Hepatocyte (in vitro differentiated cells): Measurements from ENCODE around the gene TXLNA.

Experiments used
- EZH2 ChIP-seq: fragments of 200-600 bp; sonication (generic); IDR thresholded peaks from 2 replicates; pipeline ENCODE4 v1.6.1; 2016; ENCODE audit warnings: antibody characterized with exemption, mild to moderate bottlenecking, borderline replicate concordance
- EZH2phosphoT487 ChIP-seq: fragments of 200-600 bp; sonication (generic); IDR thresholded peaks from one replicate; pipeline ENCODE4 v1.6.1; 2018; ENCODE audit warnings: antibody characterized with exemption, mild to moderate bottlenecking, low read depth, moderate library complexity; ENCODE audit not compliant: unreplicated experiment, severe bottlenecking
- TF ChIP-seq, protein P1 (sequence below): fragments of 200-600 bp; sonication (generic); IDR thresholded peaks from 2 replicates; pipeline ENCODE4 v1.5.1; 2016; ENCODE audit warnings: antibody characterized with exemption, mild to moderate bottlenecking; ENCODE audit not compliant: poor library complexity

GRCh38 chr1:32240140-32240951 lies 60.9 kb downstream of the TXLNA start:
- TF ChIP-seq, protein P1, sequence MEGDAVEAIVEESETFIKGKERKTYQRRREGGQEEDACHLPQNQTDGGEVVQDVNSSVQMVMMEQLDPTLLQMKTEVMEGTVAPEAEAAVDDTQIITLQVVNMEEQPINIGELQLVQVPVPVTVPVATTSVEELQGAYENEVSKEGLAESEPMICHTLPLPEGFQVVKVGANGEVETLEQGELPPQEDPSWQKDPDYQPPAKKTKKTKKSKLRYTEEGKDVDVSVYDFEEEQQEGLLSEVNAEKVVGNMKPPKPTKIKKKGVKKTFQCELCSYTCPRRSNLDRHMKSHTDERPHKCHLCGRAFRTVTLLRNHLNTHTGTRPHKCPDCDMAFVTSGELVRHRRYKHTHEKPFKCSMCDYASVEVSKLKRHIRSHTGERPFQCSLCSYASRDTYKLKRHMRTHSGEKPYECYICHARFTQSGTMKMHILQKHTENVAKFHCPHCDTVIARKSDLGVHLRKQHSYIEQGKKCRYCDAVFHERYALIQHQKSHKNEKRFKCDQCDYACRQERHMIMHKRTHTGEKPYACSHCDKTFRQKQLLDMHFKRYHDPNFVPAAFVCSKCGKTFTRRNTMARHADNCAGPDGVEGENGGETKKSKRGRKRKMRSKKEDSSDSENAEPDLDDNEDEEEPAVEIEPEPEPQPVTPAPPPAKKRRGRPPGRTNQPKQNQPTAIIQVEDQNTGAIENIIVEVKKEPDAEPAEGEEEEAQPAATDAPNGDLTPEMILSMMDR: peak; percentile 36
- TF ChIP-seq EZH2phosphoT487 (no peak), EZH2 (no peak)
